Endothelial cell (in vitro differentiated cells): Measurements from ENCODE around the gene CHCHD3. TPM values are rescaled to one million over a fixed set of nuclear protein-coding genes. Genes with fewer than 3 reads are reported as not detected.
"Not testable (repeated sequence)": the region's sequence is repeated elsewhere in the genome, so short reads cannot be mapped to it uniquely, and the experiment has no call there.

Experiments
- DNase-seq: peaks from one replicate; pipeline ENCODE4 v3.0.0; 2021; ENCODE audit warnings: low spot score
- H3K27ac Mint-ChIP-seq: one replicate; pipeline ENCODE4 v1.8.0; 2021; ENCODE audit warnings: mixed read lengths, inconsistent platforms; ENCODE audit not compliant: unreplicated experiment
- H3K27me3 Mint-ChIP-seq: one replicate; pipeline ENCODE4 v1.8.0; 2021; ENCODE audit warnings: mild to moderate bottlenecking, moderate library complexity, mixed read lengths, inconsistent platforms; ENCODE audit not compliant: unreplicated experiment
- H3K36me3 Mint-ChIP-seq: one replicate; pipeline ENCODE4 v1.8.0; 2021; ENCODE audit warnings: mild to moderate bottlenecking, low read depth, mixed read lengths, inconsistent platforms; ENCODE audit not compliant: unreplicated experiment
- H3K4me1 Mint-ChIP-seq: one replicate; pipeline ENCODE4 v1.8.0; 2021; ENCODE audit warnings: mild to moderate bottlenecking, mixed read lengths, inconsistent platforms; ENCODE audit not compliant: unreplicated experiment
- H3K4me3 Mint-ChIP-seq: one replicate; pipeline ENCODE4 v1.8.0; 2021; ENCODE audit warnings: mild to moderate bottlenecking, mixed read lengths, inconsistent platforms; ENCODE audit not compliant: unreplicated experiment
- H3K9me3 Mint-ChIP-seq: one replicate; pipeline ENCODE4 v1.8.0; 2021; ENCODE audit warnings: mixed read lengths, inconsistent platforms; ENCODE audit not compliant: unreplicated experiment
- CTCF ChIP-seq: fragments of 200-600 bp; sonication (generic); IDR thresholded peaks from one replicate; pipeline ENCODE4 v1.5.0; 2021; ENCODE audit warnings: antibody characterized with exemption; ENCODE audit not compliant: unreplicated experiment
- total RNA-seq: library from RNA; stranded (reverse); fragmentation: NEBNext Ultra II Directional; extraction: Animal tissue kit (Norgen Biotek cat#: 25700); gene quantifications from one replicate; pipeline ENCODE4 v1.2.1, GENCODE V29; 2021; ENCODE audit not compliant: unreplicated experiment

The CHCHD3 gene
- total RNA-seq, 1 donor from 2014 or later = 55.6 TPM

GRCh38 chr7:132919771-132920170, 162.1 kb downstream of the CHCHD3 start:
- TF ChIP-seq CTCF = no peak
- Mint-ChIP-seq H3K9me3 (no peaks in the 10 kb centered on the region), H3K4me1 (no peaks in the 10 kb centered on the region), H3K27ac (no peak overlapping the region), H3K27me3 (no peaks in the 10 kb centered on the region), H3K36me3 (no peaks in the 10 kb centered on the region), H3K4me3 (no peak overlapping the region)
- DNase-seq = no peak

GRCh38 chr7:132915647-132916046, 166.2 kb downstream of the CHCHD3 start:
- no peaks in the 10 kb centered on the region for H3K27me3 Mint-ChIP-seq
- H3K4me3 Mint-ChIP-seq = no peak overlapping the region
- no peak overlapping the region for H3K27ac Mint-ChIP-seq

GRCh38 chr7:132910657-132911056, 171.2 kb downstream of the CHCHD3 start:
- no peak for DNase-seq
- Mint-ChIP-seq H3K36me3 (peaks cover 4% of the 10 kb centered on the region), H3K4me3 (no peak overlapping the region), H3K9me3 (no peaks in the 10 kb centered on the region), H3K4me1 (peaks cover 11% of the 10 kb centered on the region), H3K27ac (no peak overlapping the region), H3K27me3 (no peaks in the 10 kb centered on the region)
- no peak for TF ChIP-seq CTCF

More at GRCh38 chr7:132915647-132916046, 166.2 kb downstream of the CHCHD3 start:
- TF ChIP-seq CTCF = no peak
- DNase-seq = no peak
- Mint-ChIP-seq H3K4me1 (no peaks in the 10 kb centered on the region), H3K9me3 (no peaks in the 10 kb centered on the region), H3K36me3 (no peaks in the 10 kb centered on the region)

DNA sequence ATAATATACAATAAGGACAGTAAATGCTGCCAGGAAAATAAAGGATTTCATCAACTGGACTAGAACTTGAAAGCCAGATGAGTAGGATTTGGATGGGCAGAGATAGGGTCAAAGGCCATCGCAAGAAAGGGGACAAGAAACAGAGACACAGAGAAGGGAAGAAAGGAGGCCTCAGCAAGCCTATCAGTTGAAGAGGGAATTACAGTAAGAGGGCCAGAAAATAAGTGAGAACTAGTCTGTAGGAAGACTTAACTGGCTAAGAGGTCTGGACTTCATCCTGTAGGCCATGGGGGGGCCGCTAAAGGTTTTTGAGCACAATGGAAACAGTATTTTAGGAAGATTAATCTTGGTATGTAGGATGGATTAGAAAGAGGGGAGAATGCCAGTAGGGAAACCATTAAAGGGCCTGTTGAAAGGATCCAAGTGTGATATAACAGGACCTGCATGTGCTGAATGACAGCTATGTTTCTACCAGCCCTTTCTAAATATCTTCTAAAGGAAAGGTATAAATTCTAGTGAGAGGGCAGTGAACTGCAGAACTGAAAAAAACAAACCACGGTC, 174.4 kb downstream of the CHCHD3 start:
- H3K27ac Mint-ChIP-seq = no peak overlapping the region
- no peaks in the 10 kb centered on the region for H3K27me3 Mint-ChIP-seq
- H3K36me3 Mint-ChIP-seq = peaks cover 7% of the 10 kb centered on the region
- peaks cover 11% of the 10 kb centered on the region for H3K4me1 Mint-ChIP-seq
- no peak for DNase-seq
- no peaks in the 10 kb centered on the region for H3K9me3 Mint-ChIP-seq
- TF ChIP-seq CTCF = no peak
- H3K4me3 Mint-ChIP-seq = no peak overlapping the region

DNA sequence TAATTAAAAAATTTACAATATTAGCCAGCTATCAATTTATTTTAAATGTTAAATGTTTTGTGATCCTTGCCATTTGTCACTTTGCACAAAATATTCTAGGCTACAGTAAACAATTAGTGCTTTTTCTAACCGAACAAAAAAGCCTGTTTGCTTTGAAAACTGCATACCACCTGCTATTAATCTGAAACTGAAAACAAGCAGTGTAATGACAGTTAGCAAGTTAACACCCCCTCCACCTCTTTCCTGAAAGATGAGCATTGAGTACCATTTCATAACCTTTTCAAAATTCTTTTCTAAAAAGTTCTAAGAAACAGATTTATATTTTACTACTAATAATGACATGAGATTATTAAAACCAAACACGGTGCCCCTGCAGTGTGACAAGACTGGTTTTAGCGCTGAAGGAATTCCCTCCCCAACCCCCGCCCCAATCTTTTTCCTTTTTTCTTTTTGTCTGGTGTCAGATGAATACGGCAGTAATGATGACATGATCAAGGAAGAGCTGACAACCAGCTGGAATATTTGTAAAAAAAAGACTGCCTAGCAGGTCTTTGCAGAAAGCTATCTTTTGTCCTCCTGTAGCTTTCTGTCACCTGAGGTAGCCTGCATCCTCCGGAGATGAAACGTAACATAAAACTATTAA, 175.6 kb downstream of the CHCHD3 start:
- no peak overlapping the region for H3K4me3 Mint-ChIP-seq
- H3K36me3 Mint-ChIP-seq = peaks cover 7% of the 10 kb centered on the region

GRCh38 chr7:132905136-132905535, 176.8 kb downstream of the CHCHD3 start:
- not testable (repeated sequence) for H3K36me3 Mint-ChIP-seq, DNase-seq, H3K4me3 Mint-ChIP-seq, H3K9me3 Mint-ChIP-seq, H3K27ac Mint-ChIP-seq, H3K27me3 Mint-ChIP-seq
- peaks cover 11% of the 10 kb centered on the region for H3K4me1 Mint-ChIP-seq

More for the DNA sequence above, 175.6 kb downstream of the CHCHD3 start:
- DNase-seq = no peak
- TF ChIP-seq CTCF = no peak
- H3K27me3 Mint-ChIP-seq = peaks cover 2% of the 10 kb centered on the region
- peaks cover 11% of the 10 kb centered on the region for H3K4me1 Mint-ChIP-seq
- H3K27ac Mint-ChIP-seq = peak overlapping the region; percentile 20
- no peaks in the 10 kb centered on the region for H3K9me3 Mint-ChIP-seq
